IPS-NIHi11 (cell line): ENCODE results near the gene TOP3A.

Experiments used
- DNase-seq: peaks from one replicate; pipeline ENCODE4 v3.0.0; 2012; ENCODE audit warnings: mixed read lengths, low spot score

Gene TOP3A

DNA sequence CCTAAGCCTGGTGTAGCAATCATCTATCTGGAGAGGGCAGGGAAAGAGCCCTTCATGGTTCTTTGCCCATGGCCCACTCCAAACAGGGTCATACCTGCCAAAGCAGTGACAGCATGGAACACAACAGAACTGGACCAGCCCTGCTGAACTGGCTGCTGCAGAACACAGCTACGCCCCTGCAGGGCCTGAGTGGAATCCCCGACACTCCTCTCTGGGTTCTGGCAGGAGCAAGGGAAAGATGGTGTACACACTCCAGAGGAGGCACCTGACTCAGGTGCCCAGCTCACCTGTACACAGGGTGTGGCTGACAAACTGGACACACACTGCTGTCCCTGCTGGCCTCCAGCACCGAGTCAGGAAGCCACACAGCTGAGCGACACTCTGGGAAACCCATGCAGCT lies 34.5 kb downstream of the TOP3A start:
- DNase-seq, result no peak

DNA sequence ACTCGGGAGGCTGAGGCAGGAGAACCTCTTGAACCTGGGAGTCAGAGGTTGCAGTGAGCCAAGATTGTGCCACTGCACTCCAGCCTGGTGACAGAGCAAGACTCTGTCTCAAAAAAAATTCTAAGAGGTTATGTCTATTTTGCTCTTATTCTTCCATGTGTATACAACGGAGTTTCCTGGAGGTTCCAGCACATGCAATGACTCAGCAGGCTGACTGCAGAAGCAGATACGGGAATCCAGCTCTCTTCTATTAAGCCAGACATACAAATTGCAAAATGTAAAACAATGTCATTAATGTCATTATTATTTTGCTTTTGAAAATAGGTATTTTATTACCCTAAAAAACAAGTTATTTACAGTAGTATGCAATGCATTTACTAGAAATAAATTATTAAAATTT lies 35.9 kb downstream of the TOP3A start:
- no peak for DNase-seq

DNA sequence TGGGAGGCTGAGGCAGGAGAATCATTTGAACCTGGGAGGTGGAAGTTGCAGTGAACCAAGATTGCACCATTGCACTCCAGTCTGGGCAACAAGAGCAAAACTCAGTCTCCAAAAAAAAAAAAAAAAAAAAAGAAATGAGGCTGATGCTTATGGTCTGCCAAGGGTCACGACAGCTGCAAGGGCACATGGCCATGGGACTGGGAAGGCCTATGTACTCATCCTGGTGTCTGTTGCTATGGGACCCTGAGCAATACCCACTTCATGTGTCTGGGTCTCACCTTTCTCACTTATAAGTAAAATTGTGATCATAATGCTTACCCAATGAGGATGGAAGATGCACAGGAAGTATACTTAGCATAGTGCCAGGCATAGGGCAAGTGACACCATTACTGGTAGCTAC lies 37.7 kb downstream of the TOP3A start:
- no peak for DNase-seq

DNA sequence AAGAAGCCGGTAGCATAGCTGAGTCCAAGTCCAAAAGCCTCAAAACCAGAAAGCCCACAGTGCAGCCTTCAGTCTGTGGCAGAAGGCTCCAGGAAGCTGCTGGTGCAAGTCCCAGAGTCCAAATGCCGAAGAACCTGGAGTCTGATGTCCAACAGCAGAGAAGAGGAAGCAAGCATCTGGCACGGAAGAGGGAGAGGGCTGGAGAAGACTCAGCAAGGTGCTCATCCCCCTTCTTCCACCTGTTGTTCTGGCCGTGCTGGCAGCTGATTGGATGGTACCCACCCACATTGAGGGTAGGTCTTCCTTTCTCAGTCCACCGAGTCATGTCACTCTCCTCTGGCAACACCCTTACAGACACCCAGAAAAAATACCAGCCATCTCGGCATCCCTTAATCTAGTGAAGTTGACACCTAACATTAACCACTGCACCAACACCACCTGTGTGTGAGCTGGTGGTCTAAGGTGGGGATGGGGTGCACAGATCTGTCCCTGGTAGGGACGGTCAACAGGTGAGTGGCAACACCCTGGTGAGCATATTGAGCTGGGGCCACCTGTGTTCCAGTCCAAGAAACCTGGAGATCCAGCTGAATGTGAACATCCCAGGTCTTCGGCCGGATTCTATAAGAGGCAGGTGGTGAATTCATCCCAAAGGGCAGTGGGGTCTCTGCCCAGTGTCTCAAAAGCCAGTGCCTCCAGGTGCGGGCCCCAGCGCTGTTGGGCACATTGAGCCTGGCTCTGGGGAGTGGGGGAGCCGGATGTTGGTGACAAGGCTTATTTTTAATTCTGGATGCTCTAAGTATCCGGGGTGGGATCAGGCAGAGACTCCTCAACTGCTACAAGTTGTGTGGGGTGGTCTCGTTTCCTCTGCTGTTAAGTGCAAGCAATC lies 44.5 kb downstream of the TOP3A start:
- no peak for DNase-seq

DNA sequence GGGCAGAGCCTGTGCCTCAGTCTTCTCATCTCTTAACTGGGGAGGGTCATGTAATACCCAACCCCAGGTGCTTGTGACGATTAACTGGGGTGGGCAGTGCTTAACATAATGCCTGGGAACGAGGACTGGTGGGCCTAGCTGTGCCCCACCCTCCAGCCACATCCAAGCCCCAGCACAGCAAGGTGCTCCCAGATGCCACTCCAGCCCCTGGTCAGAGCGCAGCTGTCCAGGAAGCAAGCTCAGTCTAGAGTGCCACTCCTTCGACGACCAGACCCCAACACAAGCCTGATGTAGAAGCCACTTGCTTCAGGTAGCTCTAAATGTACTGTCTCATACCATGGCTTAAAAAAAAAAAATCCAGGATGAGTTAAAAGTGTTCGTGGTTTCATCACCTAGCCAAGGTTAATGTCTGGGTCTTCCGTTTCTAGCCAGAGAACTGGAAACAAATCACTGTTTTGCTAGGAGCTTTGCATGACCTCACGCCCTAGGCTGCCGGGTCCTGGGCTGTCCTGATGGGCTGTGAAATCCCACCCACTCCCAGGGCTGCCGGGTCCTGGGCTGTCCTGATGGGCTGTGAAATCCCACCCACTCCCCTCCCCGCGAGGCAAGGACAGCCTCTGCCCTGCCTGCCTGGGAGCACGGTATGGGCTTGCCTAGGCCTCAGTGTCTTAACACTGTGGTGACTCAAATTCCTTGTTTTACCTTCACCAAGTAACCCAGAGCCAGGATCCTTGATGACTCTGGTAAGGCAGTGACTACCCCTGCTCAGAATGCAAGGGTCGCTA lies 46.7 kb downstream of the TOP3A start:
- peak; percentile 54 for DNase-seq

DNA sequence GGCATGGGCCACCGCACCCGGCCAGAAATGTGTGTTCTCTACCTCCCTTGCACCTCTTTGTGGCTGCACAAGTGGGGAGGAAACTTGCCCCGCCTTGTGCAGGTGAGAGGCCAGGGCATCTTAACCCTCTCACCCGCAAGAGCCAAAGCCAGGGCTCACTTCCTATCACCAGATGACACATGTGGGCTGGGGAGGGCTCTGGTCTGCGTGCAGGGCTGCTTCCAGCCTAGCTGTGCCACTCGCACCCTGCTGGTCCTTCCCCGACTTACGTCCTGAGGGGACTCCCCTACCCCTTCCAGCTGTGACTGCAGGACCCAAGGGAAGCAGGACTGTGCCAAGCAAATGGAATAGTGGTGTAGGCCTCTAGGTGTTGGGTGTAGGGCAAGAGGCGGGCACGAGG lies 47.4 kb downstream of the TOP3A start:
- no peak for DNase-seq

DNA sequence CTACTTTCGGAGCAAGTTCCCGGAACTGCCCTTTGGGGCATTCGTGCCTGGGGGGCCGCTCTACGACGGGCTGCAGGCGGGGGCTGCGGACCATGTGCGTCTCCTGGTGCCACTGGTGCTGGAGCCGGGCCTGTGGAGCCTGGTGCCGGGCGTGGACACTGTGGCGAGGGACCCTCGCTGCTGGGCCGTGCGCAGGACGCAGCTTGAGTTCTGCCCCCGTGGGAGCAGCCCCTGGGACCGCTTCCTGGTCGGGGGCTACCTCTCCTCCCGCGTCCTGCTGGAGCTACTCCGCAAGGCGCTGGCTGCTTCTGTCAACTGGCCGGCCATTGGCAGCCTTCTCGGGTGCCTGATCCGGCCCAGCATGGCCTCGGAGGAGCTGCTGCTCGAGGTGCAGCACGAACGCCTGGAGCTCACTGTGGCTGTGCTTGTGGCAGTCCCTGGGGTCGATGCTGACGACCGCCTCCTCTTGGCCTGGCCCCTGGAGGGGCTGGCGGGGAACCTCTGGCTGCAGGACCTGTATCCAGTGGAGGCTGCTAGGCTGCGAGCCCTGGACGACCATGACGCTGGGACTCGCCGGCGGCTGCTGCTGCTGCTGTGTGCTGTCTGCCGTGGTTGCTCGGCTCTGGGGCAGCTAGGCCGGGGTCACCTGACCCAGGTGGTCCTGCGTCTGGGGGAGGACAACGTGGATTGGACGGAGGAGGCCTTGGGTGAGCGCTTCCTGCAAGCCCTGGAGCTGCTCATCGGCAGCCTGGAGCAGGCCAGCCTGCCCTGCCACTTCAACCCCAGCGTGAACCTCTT lies 50.7 kb downstream of the TOP3A start:
- DNase-seq, result no peak

DNA sequence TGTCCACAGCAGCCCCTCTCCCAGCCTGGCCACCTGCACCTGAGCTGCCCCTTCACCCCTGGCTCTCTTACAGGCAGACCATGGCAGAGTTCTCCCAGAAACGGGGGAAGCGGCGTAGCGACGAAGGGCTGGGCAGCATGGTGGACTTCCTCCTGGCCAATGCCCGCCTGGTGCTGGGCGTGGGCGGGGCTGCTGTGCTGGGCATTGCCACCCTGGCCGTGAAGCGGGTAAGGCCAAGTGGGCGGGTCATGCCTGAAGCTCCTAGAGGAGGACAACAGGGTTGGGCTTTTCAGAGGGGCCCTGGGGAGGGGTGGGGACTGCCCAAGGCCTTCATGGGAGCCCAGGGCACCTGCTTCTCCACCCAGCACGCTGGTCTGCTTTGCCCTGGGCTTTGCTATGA lies 52.2 kb downstream of the TOP3A start:
- DNase-seq, result no peak

DNA sequence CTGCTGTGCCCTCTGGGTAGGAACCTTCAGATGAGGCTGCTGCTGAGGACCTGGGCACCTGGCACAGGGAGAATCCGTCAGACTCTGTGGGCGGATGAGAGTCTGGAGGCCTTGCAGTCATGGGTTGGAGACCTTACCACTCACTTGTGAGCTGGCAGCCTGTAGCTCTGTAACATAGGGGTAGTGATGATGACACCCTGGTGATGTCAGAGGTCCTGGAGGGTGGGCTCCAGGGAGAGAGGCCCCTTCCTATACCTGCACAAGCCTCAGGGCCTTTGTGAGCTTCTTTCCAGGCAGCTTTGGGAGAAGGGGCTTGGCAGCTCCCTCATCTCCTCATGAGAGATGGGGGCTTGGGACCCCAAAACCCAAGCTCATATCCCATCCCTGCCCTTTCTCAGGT lies 52.7 kb downstream of the TOP3A start:
- no peak for DNase-seq

DNA sequence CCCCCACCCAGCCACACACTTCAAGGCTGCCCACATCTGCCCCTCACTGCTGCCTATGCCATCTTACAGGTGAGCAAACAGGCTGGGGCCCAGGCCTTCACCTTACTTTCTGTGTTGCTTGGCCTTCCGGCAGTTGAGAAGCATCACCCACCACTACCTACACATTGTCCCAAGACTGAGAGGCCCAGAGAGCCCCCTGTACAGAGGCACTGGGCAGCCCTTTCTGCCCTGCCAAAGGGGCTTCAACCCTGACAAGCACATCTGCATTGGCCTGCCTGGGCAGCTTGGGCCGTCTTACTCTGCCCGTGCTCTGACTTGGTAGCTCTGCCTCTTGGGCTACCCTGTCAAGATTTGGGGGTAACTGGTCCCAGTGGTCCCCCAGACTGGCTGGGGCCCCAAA lies 53.1 kb downstream of the TOP3A start:
- no peak for DNase-seq

DNA sequence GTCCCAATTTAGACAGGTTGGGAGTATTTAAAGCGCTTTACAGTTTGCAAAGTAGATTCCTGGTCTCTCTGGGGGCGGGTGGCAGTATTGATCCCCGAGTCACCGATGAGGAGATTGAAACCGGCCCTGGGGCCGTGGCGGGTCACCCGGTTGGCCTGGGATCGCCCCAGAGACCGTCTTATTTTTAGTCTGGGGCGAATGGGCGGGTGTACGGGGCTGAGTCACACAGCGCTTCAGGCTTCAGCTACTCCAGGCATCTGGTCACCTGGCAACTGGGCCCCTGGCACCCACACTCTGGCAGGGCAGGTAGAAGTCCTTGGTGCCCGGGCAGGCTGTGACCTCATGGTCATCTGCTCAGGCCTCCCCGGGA lies 53.7 kb downstream of the TOP3A start:
- DNase-seq, result peak; percentile 75

DNA sequence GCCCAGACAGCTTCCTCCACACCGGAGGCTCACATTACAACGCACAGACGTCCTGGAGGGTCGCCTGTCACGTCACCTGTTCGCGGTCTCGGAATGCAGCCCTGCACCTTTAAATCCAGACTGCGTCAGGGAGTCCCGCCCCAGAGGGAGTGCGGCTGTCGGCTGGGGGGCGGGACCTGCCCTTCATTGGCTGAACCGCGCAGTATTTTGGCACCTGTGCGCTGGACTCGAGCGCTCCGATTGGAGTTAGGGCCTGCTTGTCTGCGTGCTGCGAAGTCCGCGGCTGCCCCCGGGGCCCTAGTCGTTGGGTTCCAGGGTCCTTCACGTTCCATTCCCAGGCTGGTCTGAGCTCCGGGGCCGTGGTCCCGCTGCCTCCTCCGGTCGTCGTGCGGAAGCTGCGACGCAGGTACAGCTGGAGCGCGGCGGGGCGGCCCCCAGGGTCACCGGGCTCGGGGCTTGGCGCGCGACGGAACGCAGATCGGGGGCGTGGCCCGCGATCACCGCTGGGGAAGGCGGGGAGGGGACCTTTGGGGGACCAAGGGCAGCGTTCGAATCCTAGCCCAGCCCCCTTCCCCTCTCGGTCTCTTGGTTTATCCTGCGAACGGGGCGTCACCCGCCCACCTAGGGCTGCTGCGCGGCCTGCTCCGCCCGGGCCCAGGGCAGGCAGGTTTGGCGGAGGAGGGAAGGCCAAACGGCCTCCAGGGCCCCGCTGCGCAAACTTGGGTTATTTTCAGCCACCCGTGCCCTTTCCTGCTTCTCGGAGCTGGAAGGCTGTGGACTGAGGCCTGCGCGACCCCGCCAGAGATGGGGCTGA lies 54.3 kb downstream of the TOP3A start, which contains the start of gene MIEF2:
Gene MIEF2 (plus strand): TSS at position 331 of the 814 bp plus-strand sequence. CDS start 2,059 bp downstream, outside the sequence.
- peak; percentile 98 for DNase-seq

DNA sequence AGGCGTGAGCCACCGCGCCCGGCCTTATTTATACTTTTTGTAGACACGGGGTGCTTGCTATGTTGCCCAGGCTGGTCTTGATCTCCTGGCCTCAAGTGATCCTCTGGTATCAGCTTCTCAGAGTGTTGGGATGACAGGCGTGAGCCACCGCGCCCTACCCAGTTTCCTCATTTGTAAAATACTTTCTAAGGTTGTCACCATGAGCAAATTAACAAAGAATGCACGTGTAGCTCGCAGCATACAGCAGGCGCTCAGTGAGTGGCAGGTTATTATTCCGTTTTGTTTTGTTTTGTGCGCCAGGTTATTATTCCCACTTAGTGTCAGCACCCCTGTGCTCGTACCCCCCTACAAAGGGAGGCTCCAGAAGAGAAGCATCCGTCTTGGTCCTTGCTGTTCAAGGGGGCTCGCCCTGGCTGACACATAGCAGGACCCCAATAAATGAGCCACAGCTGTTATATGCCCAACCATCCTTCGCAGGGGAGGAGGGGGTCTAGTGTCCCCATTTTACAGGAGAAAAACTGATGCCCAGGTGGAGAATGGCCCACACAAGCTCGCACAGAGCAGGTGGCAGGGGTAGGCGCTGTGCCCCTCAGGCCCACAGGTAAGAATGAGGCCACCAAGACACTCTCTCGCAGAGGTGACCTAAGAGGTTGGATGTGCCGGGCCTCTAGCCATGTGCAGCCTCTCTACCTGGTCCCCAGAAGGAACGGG lies 55.0 kb downstream of the TOP3A start:
- DNase-seq, result no peak

DNA sequence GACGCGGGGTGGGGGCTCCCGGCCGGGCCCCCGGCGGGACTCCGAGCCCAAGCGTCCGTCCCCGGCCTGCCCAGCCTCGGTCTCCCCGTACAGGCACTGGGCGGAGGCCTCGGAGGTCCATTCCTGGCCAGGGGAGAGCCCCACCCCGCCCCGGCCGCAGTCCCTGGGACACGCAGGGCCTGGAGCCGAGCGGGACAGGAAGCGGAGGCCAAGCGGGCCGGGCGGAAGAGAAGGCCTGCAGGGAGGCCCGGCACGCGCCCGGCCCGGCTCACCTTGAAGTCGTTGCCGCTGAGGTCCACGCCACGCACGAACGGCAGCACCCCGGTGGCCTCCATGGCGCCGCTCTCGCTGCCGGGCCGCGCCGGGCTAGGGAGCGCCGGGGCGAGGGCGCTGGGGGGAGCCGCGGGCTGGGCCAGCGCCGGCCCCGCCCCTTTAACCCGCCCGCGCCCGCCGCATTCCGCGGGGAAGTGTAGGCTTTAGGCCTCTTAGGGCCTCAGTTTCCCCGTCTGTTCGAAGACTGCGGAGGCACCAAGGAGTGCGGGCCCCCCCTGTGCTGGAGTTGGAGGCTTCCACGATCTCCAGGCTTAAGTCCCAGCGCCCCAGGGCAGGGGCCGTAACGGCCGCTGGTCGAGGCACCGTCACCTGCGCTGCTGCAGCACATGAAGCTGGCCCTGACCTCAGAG lies 56.3 kb downstream of the TOP3A start, which contains the start of gene FLII:
Gene FLII (minus strand): TSS at position 383 of the 683 bp plus-strand sequence. CDS start 48 bp downstream, at position 335.
- peak; percentile 80 for DNase-seq

DNA sequence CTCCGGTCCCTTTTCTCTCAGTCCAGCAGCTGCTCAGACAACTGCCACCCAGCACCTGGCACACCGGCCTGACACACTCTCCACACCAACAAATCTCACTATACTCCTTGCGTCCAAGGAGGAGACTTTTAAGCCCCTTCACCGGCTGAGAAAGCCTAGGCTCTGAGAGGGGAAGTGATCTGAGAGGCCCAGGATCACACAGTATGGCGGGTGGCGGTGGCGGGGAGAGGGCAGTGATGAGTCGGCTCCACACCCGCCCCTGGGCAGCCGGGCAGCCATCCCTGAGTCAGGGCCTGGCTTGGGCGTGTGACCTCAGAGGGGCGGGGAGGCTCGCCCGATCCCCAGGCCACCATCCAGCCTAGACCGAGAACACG lies 56.8 kb downstream of the TOP3A start:
- DNase-seq, result peak; percentile 79

DNA sequence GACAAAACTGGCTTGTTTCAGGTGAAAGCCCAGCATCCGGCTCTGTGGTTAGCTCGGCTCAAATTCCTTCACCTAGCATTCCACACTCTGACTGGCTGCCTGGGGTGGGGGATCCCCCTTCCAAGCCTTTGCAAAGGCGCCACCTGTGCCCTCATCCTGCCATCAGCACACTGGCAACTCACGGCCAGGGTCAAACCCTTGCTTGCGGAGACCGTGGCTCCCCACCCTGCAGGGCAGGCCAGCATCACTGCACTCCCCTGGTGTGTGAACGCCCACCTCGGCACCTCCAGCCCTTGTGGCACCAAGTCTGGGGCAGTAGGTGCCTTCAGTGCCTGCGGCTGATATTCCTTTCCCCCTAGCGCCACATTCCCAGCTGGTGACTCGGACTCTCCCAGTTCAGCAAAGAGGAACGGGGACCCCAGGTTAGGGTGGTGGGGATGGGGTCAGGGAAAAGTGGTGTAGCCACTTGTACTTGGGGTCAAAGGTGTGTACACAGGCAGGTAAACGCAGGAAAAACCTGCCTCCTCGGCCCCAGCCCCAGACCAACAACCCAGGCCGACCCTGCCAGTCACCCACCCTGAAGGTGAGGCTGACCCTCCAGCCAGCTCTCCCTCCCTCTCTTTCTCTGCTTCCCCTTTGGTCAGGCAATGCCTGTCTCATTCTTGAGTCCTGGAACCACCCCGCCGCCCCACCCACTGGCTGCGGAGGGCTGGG lies 57.4 kb downstream of the TOP3A start:
- peak; percentile 62 for DNase-seq

DNA sequence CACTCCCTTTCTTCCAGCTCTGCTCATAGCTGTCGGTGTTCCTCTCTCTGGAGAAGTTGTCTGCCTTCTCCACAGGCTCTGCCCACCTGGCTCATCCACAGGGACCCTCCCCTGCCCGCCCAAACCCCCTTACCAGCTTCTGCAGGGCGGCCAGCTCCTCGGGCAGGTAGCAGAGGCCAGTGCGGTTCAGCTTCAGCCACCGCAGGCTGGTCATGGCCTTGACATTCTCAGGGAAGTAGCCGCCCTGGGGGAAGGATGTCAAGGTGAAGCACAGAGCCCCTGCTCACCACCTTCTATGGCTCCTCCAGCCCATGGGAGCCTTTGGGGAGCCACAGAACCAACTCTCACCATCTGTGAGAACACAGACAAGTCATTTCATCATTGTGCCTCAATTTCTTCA lies 58.0 kb downstream of the TOP3A start:
- no peak for DNase-seq

DNA sequence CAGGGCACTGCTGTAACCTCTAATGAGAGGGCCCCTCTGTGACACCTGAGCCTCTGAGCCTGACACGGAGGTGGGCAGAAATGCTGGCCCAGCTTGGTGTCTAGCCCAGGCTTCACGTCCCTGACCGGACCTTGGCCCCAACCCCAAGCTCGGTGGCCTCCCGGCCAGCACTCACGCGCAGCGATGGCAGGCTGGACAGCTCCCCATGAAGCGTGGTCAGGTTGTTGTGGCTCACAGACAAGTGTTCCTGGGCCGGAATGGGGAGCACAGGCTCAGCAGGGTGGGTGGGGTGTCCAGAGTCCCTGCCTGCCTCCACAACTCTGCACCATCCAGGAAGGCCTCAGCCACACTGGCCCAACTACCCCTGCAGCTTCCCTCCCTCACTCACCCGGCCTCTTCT lies 58.4 kb downstream of the TOP3A start:
- no peak for DNase-seq

DNA sequence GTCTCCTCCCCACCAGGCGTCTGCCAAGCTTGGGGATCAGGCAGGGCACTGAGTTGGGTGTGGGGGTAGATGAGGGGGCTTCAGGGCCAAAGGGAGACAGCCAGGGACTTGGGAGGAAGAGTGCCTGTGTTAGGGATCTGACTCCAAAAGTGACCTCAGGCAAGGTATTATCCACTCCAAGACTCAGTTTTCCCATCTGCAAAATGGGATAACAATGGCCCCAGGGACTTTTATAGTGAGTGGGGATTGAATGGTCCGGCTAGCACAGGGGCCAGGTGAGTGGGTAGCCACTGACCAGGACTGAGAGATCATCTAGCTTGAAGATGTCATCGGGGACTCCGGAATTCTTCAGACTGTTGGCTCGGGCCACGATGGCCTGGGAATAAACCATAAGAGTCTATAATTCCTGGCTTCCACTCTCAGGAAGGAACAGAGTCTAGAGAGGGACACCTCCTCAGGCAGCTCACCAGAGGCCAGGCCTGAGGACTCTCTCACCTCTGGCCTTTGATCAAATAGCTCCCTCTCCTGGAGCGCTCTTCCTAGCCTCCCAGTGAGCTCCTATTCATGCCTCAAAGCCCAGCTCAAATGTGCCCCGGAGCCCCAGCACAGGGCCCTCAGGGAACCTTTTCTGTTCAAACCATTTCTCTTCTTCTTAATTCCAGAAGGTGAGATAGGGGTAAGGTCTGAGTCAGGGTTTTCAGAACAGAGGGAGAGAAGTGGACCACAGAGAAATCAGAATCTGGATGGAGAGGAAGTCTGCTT lies 59.7 kb downstream of the TOP3A start:
- no peak for DNase-seq
